MG63 (cell line): ENCODE measurements around the gene RYR2. TPM values are rescaled to one million over a fixed set of nuclear protein-coding genes. Genes with fewer than 3 reads are reported as not detected.

Source experiments
- DNase-seq: peaks from one replicate; pipeline ENCODE4 v3.0.0-alpha.2; 2020
- H3K27me3 ChIP-seq: fragments of 250-450 bp; sonication (Bioruptor Pico); 2 replicates; pipeline ENCODE4 v1.5.1; 2020; ENCODE audit warnings: mild to moderate bottlenecking, moderate library complexity
- H3K36me3 ChIP-seq: fragments of 250-450 bp; sonication (Bioruptor Pico); 2 replicates; pipeline ENCODE4 v1.5.1; 2020; ENCODE audit warnings: mild to moderate bottlenecking, moderate library complexity
- H3K4me3 ChIP-seq: fragments of 250-450 bp; sonication (Bioruptor Pico); 2 replicates; pipeline ENCODE4 v1.5.1; 2020; ENCODE audit warnings: mild to moderate bottlenecking, moderate library complexity
- H3K9me3 ChIP-seq: fragments of 250-450 bp; sonication (Bioruptor Pico); 2 replicates; pipeline ENCODE4 v1.5.1; 2020; ENCODE audit warnings: mild to moderate bottlenecking, moderate library complexity
- total RNA-seq: library from RNA; depleted of rRNA; stranded (reverse); fragments of >200 nt; shearing (Covaris generic); gene quantifications from 2 replicates; pipeline ENCODE4 v1.2.3, GENCODE V29; 2014; ENCODE audit warnings: low replicate concordance

Gene RYR2
- total RNA-seq, 1 experiment from 2014 or later: 0.26 TPM

GRCh38 chr1:237018896-237019295 lies 23.1 kb upstream of the RYR2 start:
- peaks cover 4% of the 10 kb centered on the region; the same call in 1 of the 2 replicates for H3K27me3 ChIP-seq
- no peaks in the 10 kb centered on the region for H3K9me3 ChIP-seq
- no peak overlapping the region for H3K4me3 ChIP-seq
- no peak for DNase-seq
- H3K36me3 ChIP-seq: no peaks in the 10 kb centered on the region

DNA sequence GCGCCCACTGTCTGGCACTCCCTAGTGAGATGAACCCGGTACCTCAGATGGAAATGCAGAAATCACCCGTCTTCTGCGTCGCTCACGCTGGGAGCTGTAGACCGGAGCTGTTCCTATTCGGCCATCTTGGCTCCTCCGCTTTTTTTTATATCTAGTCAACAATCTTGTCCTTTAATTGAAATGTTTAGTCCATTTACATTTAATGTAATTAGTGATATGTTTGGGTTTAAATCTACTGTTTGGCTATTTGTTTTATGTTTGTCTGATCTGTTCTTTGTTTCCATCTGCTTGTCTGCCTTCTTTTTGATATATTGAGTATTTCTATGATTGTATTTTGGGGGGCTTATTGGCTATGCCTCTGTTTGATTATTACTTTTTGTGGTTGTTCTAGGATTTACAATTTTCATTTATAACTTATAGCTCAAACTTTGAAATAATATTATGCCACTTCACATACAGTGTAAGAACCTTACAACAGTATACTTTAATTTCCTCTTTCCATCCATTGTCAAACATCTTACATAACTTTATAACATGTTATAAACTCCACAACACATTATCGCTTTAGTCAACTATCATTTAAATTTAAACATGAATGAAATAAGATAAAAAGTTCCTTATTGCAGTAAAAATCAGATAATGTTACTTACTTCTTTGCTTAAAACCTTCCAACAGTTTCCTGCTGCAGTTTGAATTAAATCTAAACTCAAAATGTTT lies 16.5 kb upstream of the RYR2 start:
- DNase-seq: no peak
- Histone ChIP-seq H3K9me3 (no peaks in the 10 kb centered on the region), H3K36me3 (no peaks in the 10 kb centered on the region), H3K4me3 (no peak overlapping the region), H3K27me3 (no peaks in the 10 kb centered on the region)

DNA sequence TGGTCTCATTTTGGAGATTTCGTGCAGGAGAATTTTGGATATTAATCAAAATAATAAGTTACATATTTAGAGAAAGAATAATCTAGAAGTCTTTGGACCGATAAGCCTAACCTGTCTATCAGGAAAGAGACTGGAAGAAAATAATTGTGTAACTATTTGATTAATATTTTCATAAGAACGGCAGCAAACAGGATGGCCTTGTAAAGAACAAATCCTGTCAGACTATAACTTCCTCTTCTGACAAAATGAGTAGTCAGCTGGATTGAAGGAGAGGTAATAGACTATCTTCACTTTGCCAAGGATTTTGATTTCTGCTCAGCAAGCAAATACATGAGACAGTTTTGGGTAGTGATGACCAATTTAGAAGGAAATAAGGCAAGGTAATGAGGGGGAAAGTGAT lies 12.7 kb upstream of the RYR2 start:
- no peak overlapping the region for H3K4me3 ChIP-seq
- DNase-seq: no peak
- no peaks in the 10 kb centered on the region; the same call in 1 of the 2 replicates for H3K27me3 ChIP-seq
- H3K36me3 ChIP-seq: no peaks in the 10 kb centered on the region
- H3K9me3 ChIP-seq: no peaks in the 10 kb centered on the region

DNA sequence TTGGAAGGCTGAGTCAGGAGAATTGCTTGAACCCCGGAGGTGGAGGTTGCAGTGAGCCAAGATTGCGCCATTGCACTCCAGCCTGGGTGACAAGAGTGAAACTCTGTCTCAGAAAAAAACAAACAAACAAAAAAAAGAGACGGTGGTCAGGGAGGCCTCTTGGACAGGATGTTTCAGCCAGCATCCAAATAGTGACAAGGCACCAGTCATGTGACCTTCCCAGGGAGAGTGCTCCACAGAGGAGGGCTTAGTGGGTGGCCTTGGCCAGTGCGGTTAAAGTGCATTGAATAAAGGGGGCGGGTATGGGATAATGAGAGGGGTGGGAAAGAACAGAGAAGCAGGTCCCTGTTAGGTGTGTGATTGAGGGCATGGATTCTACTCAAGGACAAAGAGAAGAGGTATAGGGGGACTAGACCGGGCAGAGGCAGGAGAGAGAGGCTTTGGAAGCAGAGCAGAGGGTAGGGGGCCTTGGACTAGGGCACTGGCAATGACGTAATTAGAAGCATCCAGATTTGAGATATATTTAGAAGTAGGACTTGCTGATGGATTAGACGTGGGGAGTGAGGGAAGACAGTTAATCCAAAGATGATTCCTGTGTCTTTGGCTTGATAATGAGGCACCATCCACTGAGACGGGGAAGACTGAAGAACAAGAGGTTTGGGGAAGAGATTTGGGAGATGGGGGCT lies 12.0 kb upstream of the RYR2 start:
- Histone ChIP-seq H3K27me3 (no peaks in the 10 kb centered on the region; the same call in 1 of the 2 replicates), H3K36me3 (no peaks in the 10 kb centered on the region), H3K4me3 (no peak overlapping the region), H3K9me3 (no peaks in the 10 kb centered on the region)
- DNase-seq: no peak

- DNase-seq: no peak
- Histone ChIP-seq H3K36me3 (no peaks in the 10 kb centered on the region), H3K9me3 (no peaks in the 10 kb centered on the region), H3K27me3 (no peaks in the 10 kb centered on the region; the same call in 1 of the 2 replicates), H3K4me3 (no peak overlapping the region)
Measured at GRCh38 chr1:237031480-237031879, 10.5 kb upstream of the RYR2 start.

DNA sequence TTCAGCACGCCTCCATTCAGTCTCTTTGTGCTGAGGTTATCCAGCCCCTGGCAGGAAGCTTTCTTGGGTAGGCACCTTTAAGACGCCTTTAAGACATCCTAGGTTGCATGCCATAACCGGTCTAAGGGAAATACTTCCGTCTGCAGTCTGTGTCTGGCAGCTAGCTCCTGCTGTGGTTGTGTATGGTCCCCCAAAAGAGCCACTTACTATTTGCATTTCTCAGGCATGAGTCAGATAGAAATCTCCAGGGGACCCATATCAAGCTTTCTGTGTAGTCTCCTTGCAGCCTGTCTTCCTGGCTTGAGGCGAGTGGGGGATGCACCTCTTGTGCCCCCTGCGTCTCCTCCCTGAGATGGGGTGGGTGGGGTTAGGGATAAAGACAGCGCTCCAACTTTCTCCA lies 10.0 kb upstream of the RYR2 start:
- Histone ChIP-seq H3K36me3 (no peaks in the 10 kb centered on the region), H3K27me3 (no peaks in the 10 kb centered on the region; the same call in 1 of the 2 replicates), H3K4me3 (no peak overlapping the region), H3K9me3 (no peaks in the 10 kb centered on the region)
- peak; percentile 1 for DNase-seq

- no peaks in the 10 kb centered on the region for H3K36me3 ChIP-seq
- H3K4me3 ChIP-seq: no peak overlapping the region
- DNase-seq: no peak
- H3K27me3 ChIP-seq: no peaks in the 10 kb centered on the region; the same call in 1 of the 2 replicates
- no peaks in the 10 kb centered on the region for H3K9me3 ChIP-seq
Measured at GRCh38 chr1:237033061-237033460, 8.9 kb upstream of the RYR2 start.

DNA sequence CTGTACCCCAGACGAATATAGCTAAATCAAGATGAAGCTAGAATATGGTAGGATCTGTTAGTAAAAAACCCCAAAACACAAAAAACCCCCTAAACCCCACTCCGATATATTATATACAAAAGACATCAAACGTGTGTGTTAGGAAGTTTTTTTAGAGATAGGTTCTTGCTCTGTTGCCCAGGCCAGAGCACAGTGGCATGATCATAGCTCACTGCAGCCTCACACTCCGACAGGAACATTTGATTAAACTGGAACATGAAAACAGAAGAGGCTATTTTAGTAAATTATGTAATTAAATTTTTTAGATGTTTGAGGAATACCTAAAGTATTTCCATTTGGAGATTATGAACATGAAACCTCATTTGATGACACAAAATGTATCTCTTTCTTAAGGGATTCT lies 8.2 kb upstream of the RYR2 start:
- Histone ChIP-seq H3K36me3 (no peaks in the 10 kb centered on the region), H3K4me3 (no peak overlapping the region), H3K9me3 (no peaks in the 10 kb centered on the region), H3K27me3 (peaks cover 3% of the 10 kb centered on the region; the same call in 1 of the 2 replicates)
- no peak for DNase-seq

DNA sequence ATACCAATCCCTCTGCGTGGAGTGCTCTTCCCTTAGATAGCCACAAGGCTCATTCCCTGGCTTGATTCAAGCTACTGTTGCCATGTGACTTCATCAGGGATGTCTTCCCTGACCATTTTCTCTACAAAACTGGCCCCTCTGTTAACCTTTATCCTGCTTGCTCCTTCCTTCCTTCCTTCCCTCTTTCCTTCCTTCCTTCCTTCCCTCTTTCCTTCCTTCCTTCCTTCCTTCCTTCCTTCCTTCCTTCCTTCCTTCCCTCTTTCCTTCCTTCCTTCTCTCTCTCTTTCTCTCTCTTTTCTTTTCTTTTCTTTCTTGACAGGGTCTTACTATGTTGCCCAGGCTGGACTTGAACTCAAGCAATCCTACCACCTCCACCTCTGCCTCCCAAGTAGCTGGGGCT lies 6.2 kb upstream of the RYR2 start:
- no peak for DNase-seq
- Histone ChIP-seq H3K4me3 (no peak overlapping the region), H3K9me3 (no peaks in the 10 kb centered on the region), H3K27me3 (peaks cover 12% of the 10 kb centered on the region), H3K36me3 (no peaks in the 10 kb centered on the region)

GRCh38 chr1:237038211-237038610 lies 3.8 kb upstream of the RYR2 start:
- Histone ChIP-seq H3K36me3 (no peaks in the 10 kb centered on the region), H3K27me3 (peaks cover 32% of the 10 kb centered on the region), H3K9me3 (no peaks in the 10 kb centered on the region; the same call in 1 of the 2 replicates), H3K4me3 (no peak overlapping the region)
- no peak for DNase-seq

- no peaks in the 10 kb centered on the region for H3K36me3 ChIP-seq
- no peak for DNase-seq
Measured at GRCh38 chr1:237040823-237041222, 1.2 kb upstream of the RYR2 start.

DNA sequence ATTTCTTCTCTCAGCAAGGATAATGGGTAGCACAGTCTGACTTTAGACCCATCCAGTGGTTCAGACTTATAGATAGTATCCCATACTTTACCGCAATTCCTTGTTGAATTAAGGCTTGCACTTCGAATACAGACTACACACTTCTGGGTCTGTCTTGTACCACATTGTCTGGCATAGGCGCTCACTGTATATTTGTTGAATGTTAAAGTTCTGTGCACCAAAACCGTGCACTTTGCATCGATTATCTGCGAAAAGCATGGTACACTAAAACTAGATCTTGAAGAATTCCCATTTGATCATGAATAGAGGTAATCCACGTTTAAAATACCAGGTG lies 556 bp upstream of the RYR2 start:
- H3K4me3 ChIP-seq: no peak overlapping the region
- H3K27me3 ChIP-seq: peaks cover 56% of the 10 kb centered on the region
- H3K36me3 ChIP-seq: no peaks in the 10 kb centered on the region
- no peaks in the 10 kb centered on the region; the same call in 1 of the 2 replicates for H3K9me3 ChIP-seq
- DNase-seq: no peak

More at GRCh38 chr1:237040823-237041222, 1.2 kb upstream of the RYR2 start:
- H3K9me3 ChIP-seq: no peaks in the 10 kb centered on the region; the same call in 1 of the 2 replicates
- H3K27me3 ChIP-seq: peaks cover 53% of the 10 kb centered on the region
- H3K4me3 ChIP-seq: no peak overlapping the region

DNA sequence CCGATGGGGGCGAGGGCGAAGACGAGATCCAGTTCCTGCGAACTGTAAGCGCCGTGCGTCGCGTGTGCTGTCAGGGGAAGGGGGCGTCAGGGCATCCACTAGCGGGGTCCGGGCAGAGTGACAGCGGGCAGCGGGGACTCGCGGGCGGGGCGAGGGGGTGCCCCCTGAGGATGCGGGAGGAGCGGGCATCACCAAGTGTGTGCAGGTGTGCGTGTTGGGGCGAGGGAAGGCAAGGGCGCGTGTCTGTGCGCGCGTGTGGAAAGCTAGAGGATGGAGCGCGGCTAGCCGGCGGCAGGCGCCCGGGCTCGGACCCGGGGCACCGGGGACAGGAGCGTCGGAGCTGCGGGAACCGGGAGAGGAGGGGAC lies 525 bp downstream of the RYR2 start:
- H3K9me3 ChIP-seq: no peaks in the 10 kb centered on the region; the same call in 1 of the 2 replicates
- H3K36me3 ChIP-seq: no peaks in the 10 kb centered on the region
- no peak overlapping the region for H3K4me3 ChIP-seq
- peaks cover 56% of the 10 kb centered on the region for H3K27me3 ChIP-seq
- no peak for DNase-seq

- no peaks in the 10 kb centered on the region; the same call in 1 of the 2 replicates for H3K9me3 ChIP-seq
- DNase-seq: peak; percentile 3
- H3K27me3 ChIP-seq: peaks cover 56% of the 10 kb centered on the region
- H3K4me3 ChIP-seq: no peak overlapping the region
- no peaks in the 10 kb centered on the region for H3K36me3 ChIP-seq
Measured at GRCh38 chr1:237042892-237043576, 1.1 kb downstream of the RYR2 start.

GRCh38 chr1:237043846-237044636 lies 2.1 kb downstream of the RYR2 start:
- Histone ChIP-seq H3K27me3 (peaks cover 54% of the 10 kb centered on the region), H3K4me3 (no peak overlapping the region), H3K9me3 (no peaks in the 10 kb centered on the region; the same call in 1 of the 2 replicates), H3K36me3 (no peaks in the 10 kb centered on the region)
- DNase-seq: no peak

DNA sequence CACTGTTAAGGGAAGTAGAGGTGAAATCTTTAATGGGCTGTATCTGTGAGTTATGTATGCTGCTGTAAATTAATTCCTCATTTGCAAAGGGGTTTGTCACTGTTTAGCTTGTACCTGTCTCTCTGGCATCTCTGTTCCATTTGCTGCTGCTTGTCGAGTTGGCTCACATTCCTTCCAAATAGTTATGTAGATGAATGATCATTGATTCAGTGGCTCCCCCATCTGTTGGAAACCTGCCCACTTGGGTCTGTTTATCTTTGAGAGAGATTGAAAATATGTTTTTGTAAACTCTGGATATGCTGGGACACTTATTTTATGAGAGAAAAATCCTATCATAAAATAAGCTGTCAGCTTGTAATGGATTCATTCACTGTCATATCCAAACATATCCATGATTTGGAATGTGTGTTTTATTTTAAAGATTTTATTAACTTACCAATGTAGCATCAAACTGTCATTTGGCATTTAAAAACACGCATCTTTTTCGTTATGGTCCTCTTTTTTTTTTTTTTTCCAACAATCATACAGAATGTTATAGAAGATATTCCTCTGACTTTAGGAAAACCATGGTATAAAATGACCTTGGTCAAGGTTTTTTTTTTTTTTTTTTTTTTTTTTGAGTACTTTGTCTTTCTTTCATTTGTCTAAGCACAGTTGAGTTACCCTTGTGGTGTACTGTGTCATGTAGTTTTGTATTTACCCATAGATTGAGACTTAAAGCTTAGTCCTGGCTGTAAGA lies 3.5 kb downstream of the RYR2 start:
- H3K27me3 ChIP-seq: peaks cover 49% of the 10 kb centered on the region
- H3K9me3 ChIP-seq: no peaks in the 10 kb centered on the region; the same call in 1 of the 2 replicates
- DNase-seq: no peak
- H3K4me3 ChIP-seq: no peak overlapping the region
- H3K36me3 ChIP-seq: no peaks in the 10 kb centered on the region
